Esophagus muscularis mucosa (tissue), 3 donors: ENCODE data around the gene INPP5J.

ENCODE experiments used
- POLR2A ChIP-seq: fragments of 450-650 bp; IDR thresholded peaks from one replicate; pipeline ENCODE4 v1.6.1; 2017; ENCODE audit warnings: antibody characterized with exemption, moderate library complexity, mild to moderate bottlenecking, low read depth
- TF ChIP-seq, protein P1 (sequence below), 3 experiments: fragments of 200-600 bp in 2 of 3; fragments of 450-650 bp in 1 of 3; sonication (generic) in 2 of 3; IDR thresholded peaks; one replicate each; pipeline ENCODE4 v1.5.1; 2017 to 2019; ENCODE audit warnings: antibody characterized with exemption in 3 of 3, mild to moderate bottlenecking in 2 of 3, moderate library complexity in 1 of 3

DNA sequence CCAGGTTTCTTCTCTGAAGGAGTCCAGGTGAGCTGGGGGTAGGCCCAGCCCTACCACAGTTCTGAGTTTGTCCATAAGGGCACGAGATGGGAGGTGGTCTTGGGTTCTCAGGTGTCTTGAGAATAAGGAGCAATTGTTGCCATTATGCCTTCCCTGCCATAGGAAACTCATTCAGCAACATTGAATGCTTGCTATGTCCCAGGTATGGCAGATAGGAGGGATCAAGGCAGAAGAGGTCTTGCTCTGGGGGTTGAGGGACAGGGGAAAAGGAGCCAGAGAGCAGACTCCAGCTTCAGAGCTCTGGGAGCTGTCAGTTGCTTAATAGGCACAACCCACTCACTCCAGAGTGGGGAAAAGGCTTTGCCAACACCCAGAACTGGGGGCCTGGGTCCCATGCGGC lies 19.7 kb upstream of the INPP5J start:
- TF ChIP-seq, protein P1, sequence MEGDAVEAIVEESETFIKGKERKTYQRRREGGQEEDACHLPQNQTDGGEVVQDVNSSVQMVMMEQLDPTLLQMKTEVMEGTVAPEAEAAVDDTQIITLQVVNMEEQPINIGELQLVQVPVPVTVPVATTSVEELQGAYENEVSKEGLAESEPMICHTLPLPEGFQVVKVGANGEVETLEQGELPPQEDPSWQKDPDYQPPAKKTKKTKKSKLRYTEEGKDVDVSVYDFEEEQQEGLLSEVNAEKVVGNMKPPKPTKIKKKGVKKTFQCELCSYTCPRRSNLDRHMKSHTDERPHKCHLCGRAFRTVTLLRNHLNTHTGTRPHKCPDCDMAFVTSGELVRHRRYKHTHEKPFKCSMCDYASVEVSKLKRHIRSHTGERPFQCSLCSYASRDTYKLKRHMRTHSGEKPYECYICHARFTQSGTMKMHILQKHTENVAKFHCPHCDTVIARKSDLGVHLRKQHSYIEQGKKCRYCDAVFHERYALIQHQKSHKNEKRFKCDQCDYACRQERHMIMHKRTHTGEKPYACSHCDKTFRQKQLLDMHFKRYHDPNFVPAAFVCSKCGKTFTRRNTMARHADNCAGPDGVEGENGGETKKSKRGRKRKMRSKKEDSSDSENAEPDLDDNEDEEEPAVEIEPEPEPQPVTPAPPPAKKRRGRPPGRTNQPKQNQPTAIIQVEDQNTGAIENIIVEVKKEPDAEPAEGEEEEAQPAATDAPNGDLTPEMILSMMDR (IDR thresholded peaks at IDR 0.05), result no peak
- TF ChIP-seq POLR2A, result no peak
